ENCODE data around the gene MVD. TPM values are rescaled to one million over a fixed set of nuclear protein-coding genes. Genes with fewer than 3 reads are reported as not detected.

Gene MVD
- total and polyA plus RNA-seq, 2 of the 13 experiments (the other 11 are each of a cell fraction or from before 2014, with no cell fraction given), result 28.1 to 187 TPM

GRCh38 chr16:88700636-88701482, 38.0 kb upstream of the MVD start (continued):
- TF ChIP-seq ZGPAT (CRISPR knock-in tag; IDR thresholded peaks at IDR 0.05) (peak; percentile 95), HCFC1 (IDR thresholded peaks at IDR 0.05; ENCODE audit: low read depth, low read length) (no peak), NFE2L1 (CRISPR knock-in tag; IDR thresholded peaks at IDR 0.05; ENCODE audit: borderline replicate concordance) (no peak), TBL1XR1 (IDR thresholded peaks at IDR 0.05; ENCODE audit: borderline replicate concordance, low read length, partially characterized antibody) (no peak), ZBTB33 (CRISPR knock-in tag; IDR thresholded peaks at IDR 0.05) (no peak; the same call in none of the 2 replicates), ZNF547 (CRISPR knock-in tag; IDR thresholded peaks at IDR 0.05) (peak; percentile 82; the same call in 1 of the 2 replicates), MIXL1 (CRISPR knock-in tag; IDR thresholded peaks at IDR 0.05) (peak; percentile 61; the same call in 1 of the 2 replicates), TRAFD1 (CRISPR knock-in tag; IDR thresholded peaks at IDR 0.05; ENCODE audit: borderline replicate concordance) (peak; percentile 72; the same call in 1 of the 2 replicates), TAF15 (IDR thresholded peaks at IDR 0.05; ENCODE audit: low read depth, low read length, poor library complexity, severe bottlenecking) (peak; percentile 71), ZFP91 (CRISPR knock-in tag; IDR thresholded peaks at IDR 0.05; ENCODE audit: borderline replicate concordance) (no peak; the same call in 1 of the 2 replicates), KAT7 (CRISPR knock-in tag; IDR thresholded peaks at IDR 0.05; ENCODE audit: borderline replicate concordance) (peak; percentile 54; the same call in 1 of the 2 replicates), ZBTB20 (CRISPR knock-in tag; IDR thresholded peaks at IDR 0.05; ENCODE audit: borderline replicate concordance, low read depth) (peak; percentile 88), ELK4 (CRISPR knock-in tag; IDR thresholded peaks at IDR 0.05; ENCODE audit: borderline replicate concordance) (no peak), REL (CRISPR knock-in tag; conservative IDR thresholded peaks at IDR 0.05) (no peak), POLR2A (IDR thresholded peaks at IDR 0.05; ENCODE audit: insufficient read depth in 1 of 2, low read depth in 2 of 2, low read length in 2 of 2) (no peak), MED13 (CRISPR knock-in tag; IDR thresholded peaks at IDR 0.05) (peak; percentile 40; the same call in 1 of the 2 replicates), FOXK2 (IDR thresholded peaks at IDR 0.05) (no peak), KMT2B (CRISPR knock-in tag; IDR thresholded peaks at IDR 0.05) (no peak; the same call in none of the 2 replicates), SETDB1 (CRISPR knock-in tag; IDR thresholded peaks at IDR 0.05; ENCODE audit: borderline replicate concordance) (no peak)

All from HepG2 (cell line).